IPS DF 4.7 (cell line): Measurements from ENCODE around the gene CORO1C.

Source experiments
- DNase-seq: peaks from one replicate; pipeline ENCODE4 v3.0.0-alpha.2; 2013; ENCODE audit warnings: low spot score; ENCODE audit errors: extremely low read depth

Gene CORO1C

GRCh38 chr12:108649126-108649525 lies 82.2 kb downstream of the CORO1C start:
- no peak for DNase-seq

- no peak for DNase-seq
These were observed 82.9 kb downstream of the CORO1C start for GRCh38 chr12:108648371-108648770.

- DNase-seq = no peak
These were observed 83.6 kb downstream of the CORO1C start for GRCh38 chr12:108647585-108648287.

GRCh38 chr12:108646600-108647579 lies 84.4 kb downstream of the CORO1C start:
- no peak for DNase-seq

- DNase-seq = no peak
These were observed 85.4 kb downstream of the CORO1C start for GRCh38 chr12:108645686-108646599.

GRCh38 chr12:108644811-108645120 lies 86.6 kb downstream of the CORO1C start:
- no peak for DNase-seq

GRCh38 chr12:108643941-108644810 lies 87.1 kb downstream of the CORO1C start:
- no peak for DNase-seq

- no peak for DNase-seq
These were observed 88.2 kb downstream of the CORO1C start for GRCh38 chr12:108642899-108643654.

- no peak for DNase-seq
These were observed 88.9 kb downstream of the CORO1C start for GRCh38 chr12:108642269-108642870.

GRCh38 chr12:108641446-108642268 lies 89.7 kb downstream of the CORO1C start:
- DNase-seq = no peak

GRCh38 chr12:108640802-108641445 lies 90.4 kb downstream of the CORO1C start:
- DNase-seq = no peak

- no peak for DNase-seq
These were observed 92.1 kb downstream of the CORO1C start for GRCh38 chr12:108638997-108639822.

- no peak for DNase-seq
These were observed 93.0 kb downstream of the CORO1C start for GRCh38 chr12:108638141-108638827.

GRCh38 chr12:108637222-108637971 lies 93.9 kb downstream of the CORO1C start:
- no peak for DNase-seq

GRCh38 chr12:108635997-108636808 lies 95.1 kb downstream of the CORO1C start:
- DNase-seq = no peak
